GM21390 (cell line): ENCODE data around the gene RBM12.

ENCODE experiments used
- ATAC-seq: cut with Tn5 transposase; IDR thresholded peaks from one replicate; pipeline ENCODE4 v1.9.1; 2021; ENCODE audit not compliant: unreplicated experiment

RBM12 gene

DNA sequence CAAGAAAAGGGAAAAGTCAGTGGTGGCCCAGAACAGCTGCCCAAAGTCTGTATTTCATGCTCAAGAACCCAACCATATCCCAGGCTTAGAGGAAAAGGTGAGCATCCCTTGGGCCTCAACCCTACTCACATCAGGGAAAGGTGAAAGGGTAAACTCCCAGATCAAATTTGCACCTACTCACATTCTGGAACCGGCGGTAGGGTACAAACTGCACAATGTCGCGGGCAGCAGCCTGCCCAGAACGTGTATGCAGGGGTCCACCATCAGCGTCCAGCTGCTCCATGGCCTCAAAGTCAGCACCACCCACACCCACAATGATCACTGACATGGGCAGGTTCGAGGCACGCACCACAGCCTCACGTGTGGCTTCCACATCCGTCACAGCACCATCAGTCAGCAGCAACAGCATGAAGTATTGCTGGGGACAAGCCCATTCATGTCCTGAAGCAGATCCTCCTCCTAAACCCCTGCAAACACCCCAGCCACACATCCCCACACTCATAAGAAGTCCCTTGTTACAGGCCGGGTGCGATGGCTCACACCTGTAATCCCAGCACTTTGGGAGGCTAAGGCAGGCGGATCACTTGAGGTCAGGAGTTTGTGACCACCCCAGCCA lies 38.2 kb downstream of the RBM12 start:
- no peak for ATAC-seq

DNA sequence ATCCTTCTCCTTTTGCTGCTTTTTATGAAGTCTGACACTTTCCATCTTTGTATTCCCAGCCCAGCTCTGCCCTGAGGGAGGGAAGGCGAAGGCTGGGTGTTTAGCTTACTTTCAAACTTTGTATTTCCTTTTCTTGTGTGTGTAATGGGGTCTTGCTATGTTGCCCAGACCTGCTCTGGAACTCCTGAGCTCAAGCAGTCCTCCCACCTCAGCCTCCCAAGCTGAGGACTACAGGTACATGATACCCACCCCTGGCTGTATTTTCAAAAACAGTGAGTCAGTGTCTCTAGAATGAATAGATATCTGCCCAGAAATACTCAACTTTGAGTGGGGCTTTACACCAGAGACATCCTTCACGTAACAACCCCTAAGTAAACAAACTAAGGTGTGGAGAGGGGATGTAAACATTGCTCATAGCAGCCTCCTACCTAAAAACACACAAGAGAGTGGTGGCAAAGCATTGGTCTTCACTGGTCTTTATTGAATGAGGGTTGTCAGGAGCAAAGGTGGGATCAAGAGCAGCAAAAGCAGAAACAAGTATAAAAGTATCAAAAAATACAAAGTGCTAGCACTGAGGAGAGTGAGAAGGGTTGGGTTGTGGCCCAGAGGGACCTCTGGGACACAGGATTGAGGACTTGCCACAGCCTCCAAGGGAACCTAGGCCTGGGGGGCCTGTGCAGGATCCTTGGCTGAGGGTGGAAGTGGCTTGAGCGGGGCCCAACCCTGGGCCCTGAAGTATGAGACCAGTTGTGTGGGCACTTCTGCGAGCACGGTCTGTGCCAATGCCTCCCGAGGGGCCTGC lies 38.9 kb downstream of the RBM12 start:
- ATAC-seq = no peak

DNA sequence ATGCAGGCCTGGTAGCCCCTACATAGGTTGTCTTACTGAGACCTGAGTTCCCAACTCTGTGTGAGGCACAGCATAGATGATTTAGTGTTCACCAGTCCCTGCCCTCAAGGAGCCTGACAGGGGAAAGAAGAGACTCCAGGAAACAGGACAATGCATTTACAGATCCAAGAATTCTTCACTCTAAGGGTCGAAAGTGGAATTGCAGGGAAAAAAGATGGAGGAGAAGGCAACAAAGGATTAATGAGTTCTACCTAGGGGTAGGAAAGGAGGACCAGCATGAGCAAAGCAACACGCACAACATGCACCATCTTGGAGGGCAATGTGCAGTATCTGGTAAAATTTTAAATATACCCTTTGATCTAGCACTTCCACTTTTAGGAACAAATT lies 43.1 kb downstream of the RBM12 start:
- no peak for ATAC-seq

DNA sequence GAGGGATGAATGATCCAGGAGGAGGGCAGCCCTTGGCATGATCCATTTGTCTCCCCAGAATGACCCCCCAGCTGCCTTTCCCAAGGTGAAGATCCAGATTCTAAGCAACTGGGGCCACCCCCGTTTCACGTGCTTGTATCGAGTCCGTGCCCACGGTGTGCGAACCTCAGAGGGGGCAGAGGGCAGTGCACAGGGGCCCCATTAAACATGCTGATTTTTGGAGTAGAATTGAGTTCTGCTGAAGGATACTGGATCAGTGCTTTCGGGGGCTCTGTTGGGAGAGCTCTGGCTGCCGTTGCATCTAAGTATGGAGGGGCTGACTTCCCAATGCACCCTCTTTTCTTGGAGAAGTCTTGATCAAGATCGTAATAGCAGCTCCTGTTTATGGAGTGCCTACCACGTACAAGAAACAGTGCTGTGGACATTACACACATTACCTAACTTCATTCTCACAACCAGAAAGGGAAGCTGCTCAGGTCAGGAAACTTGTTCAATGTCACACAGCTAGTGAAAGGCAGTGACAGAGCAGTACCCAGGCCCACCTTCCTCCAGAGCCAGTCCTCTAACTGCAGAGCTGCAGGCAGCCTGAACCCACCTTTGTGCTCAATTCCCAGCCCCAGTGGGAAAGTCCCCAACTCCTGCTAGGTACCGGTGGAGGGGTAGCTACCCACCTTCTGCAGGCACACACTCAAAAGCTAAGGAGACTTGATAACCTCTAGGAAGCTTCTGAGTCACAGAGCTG lies 43.7 kb downstream of the RBM12 start:
- ATAC-seq = no peak

DNA sequence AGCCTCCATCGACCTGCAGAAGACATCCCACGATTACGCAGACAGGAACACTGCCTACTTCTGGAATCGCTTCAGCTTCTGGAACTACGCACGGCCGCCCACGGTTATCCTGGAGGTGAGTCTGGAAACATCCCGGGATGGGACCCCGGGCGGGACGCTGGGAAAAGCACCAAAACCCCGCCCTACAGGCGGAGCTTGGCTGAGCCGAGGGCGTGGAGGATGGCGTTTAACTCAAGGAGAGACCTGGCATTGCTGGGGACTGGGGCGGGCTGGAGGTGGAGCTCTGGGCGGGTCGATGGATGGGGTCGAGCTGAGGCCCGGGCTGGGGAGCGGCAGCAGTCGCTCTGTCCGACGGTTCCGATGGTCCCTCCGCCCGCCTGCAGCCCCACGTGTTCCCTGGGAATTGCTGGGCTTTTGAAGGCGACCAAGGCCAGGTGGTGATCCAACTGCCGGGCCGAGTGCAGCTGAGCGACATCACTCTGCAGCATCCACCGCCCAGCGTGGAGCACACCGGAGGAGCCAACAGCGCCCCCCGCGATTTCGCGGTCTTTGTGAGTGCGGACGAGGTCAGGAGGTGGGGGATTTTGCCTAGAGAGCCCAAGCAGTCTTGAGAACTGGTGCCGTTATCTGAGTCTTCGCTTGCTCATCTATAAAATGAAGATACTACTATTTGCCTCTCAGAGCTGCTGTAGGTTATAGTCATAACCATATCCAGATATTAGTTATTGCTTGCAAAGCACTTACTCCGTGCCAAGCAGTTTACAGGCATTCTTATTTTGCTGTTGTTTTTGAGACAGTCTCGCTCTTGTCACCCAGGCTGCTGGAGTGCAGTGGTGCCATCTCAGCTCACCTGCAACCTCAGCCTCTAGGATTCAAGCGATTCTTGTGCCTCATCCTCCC lies 45.3 kb downstream of the RBM12 start:
- peak; percentile 47 for ATAC-seq

DNA sequence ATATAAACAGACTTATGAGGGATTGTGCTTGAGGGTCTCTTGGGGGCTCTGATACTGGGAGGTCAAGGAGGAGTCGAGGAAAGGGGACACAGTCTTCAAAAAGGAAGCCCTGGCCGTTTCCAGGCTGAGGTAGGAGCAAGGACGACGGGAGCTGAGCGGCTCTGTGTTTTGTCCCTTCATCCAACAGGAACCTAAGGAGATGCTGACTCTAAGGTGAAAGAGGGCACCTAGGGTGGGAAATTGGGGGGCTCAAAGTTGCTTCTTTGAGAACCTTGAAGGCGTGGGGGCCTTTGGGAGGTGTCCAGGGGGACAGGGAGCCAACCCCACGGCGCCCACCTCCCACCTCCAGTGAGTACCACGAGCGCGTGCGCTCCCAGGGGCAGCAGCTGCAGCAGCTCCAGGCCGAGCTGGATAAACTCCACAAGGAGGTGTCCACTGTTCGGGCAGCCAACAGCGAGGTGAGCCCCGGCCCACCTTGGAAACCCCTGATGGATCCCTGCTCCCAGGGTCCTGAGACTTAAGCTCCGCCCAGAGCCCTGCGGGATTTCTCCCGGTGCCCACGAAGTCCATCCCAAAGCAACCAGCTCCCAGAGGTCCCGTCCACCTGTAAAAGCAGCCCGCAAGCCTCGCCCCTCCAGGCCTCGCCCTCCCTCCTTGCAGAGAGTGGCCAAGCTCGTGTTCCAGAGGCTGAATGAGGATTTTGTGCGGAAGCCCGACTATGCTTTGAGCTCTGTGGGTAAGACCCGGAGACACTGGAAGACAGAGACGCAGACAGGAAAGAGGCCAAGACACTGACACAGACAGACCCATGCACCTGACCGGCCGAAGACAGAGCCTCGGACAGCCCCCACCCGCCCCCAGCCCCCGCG lies 46.2 kb downstream of the RBM12 start:
- ATAC-seq = no peak

DNA sequence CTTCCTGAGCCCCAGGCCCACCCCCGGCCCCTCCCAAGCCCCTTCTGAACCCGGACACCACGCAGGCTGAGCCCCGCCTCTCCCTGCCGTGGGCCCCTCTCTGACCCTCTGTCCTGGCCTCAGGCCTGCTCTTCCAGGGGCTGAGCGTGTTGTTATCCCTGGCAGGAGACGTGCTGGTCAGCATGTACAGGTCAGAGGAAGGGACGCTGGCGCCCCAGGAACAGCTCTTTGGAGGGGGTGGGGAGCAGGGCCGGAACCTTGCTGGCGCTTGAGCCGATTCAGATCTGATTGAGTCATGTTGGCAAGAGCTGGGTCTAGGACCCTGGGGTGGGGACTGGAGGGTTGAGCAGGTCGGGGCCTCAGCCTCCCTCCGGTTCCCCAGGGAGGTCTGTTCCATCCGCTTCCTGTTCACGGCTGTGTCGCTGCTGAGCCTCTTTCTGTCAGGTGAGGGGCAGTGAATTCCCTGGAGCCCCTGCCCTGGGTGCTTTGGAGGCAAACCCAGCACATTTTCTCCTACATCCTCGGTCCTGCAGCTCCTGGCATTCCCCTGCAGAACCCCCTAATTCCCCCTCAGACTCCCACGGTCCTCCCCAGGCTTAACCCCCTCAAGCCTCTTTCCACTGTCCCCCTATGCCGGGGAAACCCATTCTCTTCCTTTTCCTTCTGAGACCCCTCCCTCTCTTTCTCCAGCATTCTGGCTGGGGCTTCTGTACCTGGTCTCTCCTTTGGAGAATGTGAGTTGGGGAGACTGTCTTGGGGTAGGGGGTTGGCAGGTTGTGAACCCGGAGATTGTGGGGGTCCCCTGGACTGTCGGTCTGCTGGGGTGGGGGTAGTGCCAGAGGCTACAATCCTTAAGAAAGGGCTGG lies 47.1 kb downstream of the RBM12 start:
- no peak for ATAC-seq

DNA sequence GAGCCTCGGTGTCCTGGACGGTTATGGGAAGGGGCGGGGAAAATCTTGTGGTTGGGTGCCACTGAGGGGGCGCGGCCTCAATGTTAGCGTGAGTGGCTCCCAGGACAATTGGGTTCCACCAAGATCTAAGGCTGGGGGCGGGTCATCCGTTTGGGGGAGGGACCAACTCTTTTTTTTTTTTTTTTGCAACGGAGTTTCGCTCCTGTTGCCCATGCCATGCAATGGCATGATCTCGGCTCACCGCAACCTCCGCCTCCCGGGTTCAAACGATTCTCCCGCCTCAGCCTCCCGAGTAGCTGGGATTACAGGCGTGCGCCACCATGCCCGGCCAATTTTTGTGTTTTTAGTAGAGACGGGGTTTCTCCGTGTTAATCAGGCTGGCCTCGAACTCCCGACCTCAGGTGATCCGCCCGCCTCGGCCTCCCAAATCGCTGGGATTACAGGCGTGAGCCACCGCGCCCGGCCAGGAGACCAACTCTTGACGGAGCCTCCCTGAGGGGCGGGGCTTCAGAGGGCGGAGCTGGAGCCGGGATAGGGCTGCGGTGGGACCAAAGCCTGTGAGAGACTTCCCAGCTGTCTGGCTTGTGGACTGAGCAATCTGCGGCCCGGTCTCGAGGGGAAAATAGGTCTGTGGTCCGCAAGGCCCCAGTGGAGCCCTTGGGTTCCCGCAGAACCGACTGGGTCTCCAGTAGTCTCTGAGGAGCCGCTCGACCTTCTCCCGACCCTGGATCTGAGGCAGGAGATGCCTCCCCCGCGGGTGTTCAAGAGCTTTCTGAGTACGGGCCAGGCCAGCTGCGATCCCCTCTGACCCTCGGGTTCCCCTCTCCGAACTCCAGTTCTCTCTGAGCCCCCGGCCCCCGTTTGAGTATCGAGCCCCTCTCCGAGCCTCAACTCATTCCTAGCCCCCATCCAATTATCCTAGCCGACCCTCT lies 48.0 kb downstream of the RBM12 start:
- no peak for ATAC-seq

DNA sequence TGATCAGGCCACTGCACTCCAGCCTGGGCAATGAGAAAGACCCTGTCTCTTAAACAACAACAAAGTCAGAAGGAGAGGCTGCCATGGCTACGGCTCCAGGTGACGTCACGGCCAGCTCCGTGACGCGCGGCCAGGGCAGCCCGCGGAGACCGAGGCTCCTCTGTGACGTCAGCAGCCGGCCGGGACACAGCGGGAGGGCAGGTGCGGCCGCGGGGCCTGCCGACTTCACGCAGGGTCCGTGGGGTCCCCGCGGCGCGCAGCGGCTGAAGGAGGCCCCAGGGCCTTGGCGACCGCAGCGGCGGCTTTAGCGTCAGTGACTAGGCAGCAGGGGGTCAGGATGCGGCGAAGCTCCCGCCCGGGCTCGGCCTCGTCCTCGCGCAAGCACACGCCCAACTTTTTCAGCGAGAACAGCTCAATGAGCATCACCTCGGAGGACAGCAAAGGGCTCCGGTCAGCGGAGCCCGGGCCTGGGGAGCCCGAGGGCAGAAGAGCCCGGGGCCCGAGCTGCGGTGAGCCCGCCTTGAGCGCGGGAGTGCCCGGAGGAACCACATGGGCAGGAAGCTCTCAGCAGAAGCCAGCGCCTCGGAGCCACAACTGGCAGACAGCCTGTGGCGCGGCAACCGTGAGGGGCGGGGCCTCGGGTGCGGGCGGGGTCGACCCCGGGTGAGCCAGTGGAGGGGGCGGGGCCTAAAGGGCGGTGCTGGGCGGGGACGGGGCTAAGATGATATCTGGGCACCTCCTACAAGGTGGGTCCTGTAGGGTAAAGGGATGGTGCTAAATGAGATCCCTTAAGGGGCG lies 48.8 kb downstream of the RBM12 start, which contains the start of gene SPAG4:
TSS of gene SPAG4 (plus strand) at position 163 of the 798 bp plus-strand sequence. CDS start at position 338, 175 bp downstream.
- ATAC-seq = peak; percentile 55

DNA sequence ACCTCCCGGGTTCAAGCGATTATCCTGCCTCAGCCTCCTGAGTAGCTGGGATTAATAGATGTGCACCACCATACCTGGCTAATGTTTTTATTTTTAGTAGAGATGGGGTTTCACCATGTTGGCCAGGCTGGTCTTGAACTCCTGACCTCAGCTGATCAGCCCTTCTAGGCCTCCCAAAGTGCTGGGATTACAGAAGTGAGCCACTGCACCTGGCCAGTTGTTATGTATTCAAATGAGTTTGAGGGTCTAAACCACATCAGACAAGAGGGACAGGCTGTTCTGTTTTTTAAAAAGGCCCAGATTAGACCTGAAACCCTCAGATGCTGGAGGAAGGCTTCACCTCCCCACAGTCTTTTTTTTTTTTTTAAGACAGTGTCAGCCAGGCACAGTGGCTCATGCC lies 53.2 kb downstream of the RBM12 start:
- ATAC-seq = peak; percentile 30

DNA sequence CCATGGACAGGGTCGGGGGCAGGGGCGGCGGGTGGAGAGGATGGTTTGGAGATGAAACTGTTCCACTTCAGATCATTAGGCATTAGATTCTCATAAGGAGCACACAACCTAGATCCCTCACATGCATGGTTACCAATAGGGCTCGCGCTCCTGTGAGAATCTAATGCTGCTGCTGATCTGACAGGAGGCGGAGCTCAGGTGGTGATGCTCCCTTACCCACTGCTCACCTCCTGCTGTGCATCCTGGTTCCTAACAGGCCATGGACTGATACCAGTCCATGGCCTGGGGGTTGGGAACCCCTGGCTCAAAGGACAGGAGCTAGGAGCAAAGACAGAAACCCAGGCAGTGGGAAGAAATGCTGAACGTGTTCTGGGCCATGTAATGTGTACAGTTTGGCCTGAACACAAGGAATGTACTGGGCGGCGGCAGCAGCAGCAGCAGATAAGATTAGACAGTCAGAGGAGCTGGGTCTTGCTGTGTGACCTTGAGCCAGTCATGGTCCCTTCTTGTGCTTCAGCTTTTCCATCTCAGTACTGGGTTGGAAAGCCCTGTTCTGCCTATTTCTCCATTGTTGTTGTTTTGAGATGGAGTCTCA lies 53.8 kb downstream of the RBM12 start:
- no peak for ATAC-seq

DNA sequence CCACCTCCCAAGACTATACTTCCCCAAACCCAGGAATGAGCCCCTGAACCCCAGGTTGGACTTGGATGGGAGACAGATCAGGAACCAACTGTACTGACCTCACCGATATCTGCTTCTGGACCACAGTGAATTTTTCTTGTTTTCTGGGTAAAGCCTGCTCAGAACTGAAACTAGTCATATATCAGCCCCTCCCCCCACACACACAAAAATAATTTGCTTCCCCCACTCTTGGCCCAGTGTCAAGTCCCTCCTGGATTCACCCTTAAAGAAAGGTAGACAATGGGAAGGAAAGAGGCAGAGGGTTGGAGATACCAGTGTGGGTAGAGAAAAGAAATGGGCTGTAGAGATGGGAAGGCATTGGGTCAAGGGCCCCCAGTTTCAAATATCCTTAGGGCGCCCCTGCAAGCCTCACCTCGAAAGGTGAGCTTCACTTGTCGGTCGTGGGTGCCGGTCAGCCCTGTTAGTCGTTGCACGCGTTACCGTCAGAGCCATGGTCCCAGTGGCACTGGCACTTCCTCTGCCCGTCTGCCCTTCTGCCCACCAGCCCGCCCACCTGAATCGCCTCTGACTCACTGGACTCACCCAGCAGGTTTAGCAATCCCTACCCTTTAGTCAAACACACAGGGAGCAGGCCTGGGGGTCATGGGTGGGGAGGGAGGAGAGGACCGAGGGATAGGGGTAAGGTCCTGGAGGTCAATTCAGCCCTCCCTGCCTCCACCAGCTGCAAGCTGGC lies 57.5 kb downstream of the RBM12 start:
- ATAC-seq = no peak

DNA sequence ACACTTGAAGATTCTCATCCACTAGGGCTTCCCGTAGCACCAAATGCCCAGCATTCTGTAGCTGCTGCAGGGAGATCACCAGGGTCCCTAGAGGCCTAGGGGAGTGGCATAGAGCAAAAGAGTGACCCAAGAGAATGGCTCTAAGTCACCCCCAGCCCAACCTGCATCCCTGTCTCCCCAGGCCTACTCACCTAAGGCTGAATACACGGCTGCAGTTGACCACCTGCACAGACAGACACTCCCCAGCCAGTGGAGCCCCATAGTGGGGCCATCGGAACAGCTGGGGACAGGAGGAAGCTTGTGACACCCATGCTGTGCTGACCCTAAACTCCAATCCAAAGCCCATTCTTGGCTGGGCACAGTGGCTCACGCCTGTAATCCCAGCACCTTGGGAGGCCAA lies 58.6 kb downstream of the RBM12 start:
- ATAC-seq = no peak

DNA sequence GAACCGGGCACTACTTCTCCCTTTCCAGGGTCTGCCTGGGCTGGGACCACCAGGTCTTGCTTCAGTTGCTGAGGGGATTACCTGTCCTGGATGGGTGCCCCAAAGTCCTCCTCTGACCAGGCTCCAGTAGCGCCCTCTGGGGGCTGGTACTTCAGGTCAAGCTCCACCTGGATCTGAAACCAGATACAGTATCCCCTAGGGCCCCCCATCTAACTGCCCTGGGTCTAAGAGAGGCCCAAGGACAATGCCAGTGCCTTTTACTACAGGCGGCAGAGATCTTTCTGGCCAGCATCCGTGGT lies 60.3 kb downstream of the RBM12 start:
- no peak for ATAC-seq

DNA sequence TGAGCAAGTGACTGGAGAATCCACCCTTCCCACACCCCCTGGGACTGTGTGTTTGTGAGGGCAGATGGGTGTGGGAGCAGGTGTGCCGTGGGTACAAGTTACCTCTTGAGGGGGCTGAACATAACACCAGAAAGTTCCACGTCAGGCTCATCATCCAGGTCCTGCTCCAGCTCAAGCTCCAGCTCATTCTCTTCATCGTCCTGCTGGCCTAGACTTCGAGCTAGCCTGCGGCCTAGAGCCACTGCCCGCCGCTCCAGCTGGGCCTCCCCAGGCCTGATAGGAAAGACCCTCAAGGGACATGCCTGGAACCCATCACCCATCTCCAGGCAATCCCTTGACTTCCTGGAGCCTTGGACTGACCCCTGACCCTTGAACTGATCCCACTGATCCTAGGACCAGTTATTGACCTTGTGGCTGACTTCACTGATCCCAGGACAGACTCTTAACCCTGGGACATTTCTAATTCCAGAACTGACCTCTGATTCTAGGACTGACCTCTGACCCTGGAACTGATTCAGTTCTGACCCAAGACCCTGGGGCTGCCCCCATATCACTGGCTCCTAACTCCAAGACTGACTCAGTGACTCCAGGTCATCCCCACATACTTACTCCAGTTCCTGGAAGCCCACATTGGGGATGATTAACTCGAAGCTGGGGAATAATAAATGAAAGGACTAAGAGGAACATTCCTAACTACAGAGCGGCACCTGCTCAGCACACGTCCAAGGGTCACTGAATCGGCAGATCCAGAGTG lies 60.8 kb downstream of the RBM12 start:
- no peak for ATAC-seq
